Testis (tissue), 3 donors: ENCODE measurements around the gene SLC36A1. TPM values are rescaled to one million over a fixed set of nuclear protein-coding genes. Genes with fewer than 3 reads are reported as not detected.

Experiments used
- DNase-seq: peaks from one replicate; pipeline ENCODE4 v3.0.0-alpha.2; 2019
- H3K27ac ChIP-seq, 2 donors: fragments of 200-600 bp; sonication (generic); one replicate each; pipeline ENCODE4 v1.5.1; 2019
- H3K27me3 ChIP-seq: fragments of 200-600 bp; sonication (generic); one replicate; pipeline ENCODE4 v1.5.1; 2019
- H3K36me3 ChIP-seq: fragments of 200-600 bp; sonication (generic); one replicate; pipeline ENCODE4 v1.5.1; 2017; ENCODE audit warnings: low read depth; ENCODE audit errors: missing control alignments
- H3K4me1 ChIP-seq: fragments of 200-600 bp; sonication (generic); one replicate; pipeline ENCODE4 v1.5.1; 2019
- H3K4me3 ChIP-seq, 2 donors: fragments of 200-600 bp; sonication (generic); one replicate each; pipeline ENCODE4 v1.5.1; 2017 to 2019
- H3K9me3 ChIP-seq: fragments of 200-600 bp; sonication (generic); one replicate; pipeline ENCODE4 v1.5.1; 2017
- POLR2A ChIP-seq: fragments of 450-650 bp; IDR thresholded peaks from one replicate; pipeline ENCODE4 v1.6.1; 2017; ENCODE audit warnings: antibody characterized with exemption, mild to moderate bottlenecking, moderate library complexity
- WGBS, 2 donors: methylation state at CpG; one replicate each; pipeline ENCODE4 v1.1.5; 2018; 5-methylcytosine and 5-hydroxymethylcytosine counted together
- intact Hi-C: fragments of 100-400 bp; cut with DNase I; formaldehyde crosslinking; loops from one replicate; pipeline ENCODE4 v1.15.1; 2023; ENCODE audit warnings: low total_unique reads
- polyA plus RNA-seq: library from polyadenylated mRNA; stranded (reverse); fragments of 350-450 nt; fragmentation: Illumina TruSeq; extraction: RNeasy Lipid Tissue Mini Kit (QIAGEN cat#74804); gene quantifications from one replicate; pipeline ENCODE4 v1.2.3, GENCODE V29; 2014; ENCODE audit warnings: low read depth, low replicate concordance; ENCODE audit not compliant: insufficient read depth
- total RNA-seq, 2 donors: library from RNA; depleted of rRNA; stranded (reverse); fragments of >200 nt; gene quantifications; one replicate each; pipeline ENCODE4 v1.2.3, GENCODE V29; 2016
- TF ChIP-seq, protein P1 (sequence below), 3 experiments: fragments of 450-650 bp in 2 of 3; fragments of 200-600 bp in 1 of 3; sonication (generic) in 1 of 3; IDR thresholded peaks; one replicate each; pipeline ENCODE4 v1.5.1; 2016 to 2019; ENCODE audit warnings: antibody characterized with exemption in 3 of 3, mild to moderate bottlenecking in 2 of 3, moderate library complexity in 1 of 3

SLC36A1 gene
- total and polyA plus RNA-seq, 3 donors from 2014 or later = 31.2 to 33.4 (median 31.3) TPM

DNA sequence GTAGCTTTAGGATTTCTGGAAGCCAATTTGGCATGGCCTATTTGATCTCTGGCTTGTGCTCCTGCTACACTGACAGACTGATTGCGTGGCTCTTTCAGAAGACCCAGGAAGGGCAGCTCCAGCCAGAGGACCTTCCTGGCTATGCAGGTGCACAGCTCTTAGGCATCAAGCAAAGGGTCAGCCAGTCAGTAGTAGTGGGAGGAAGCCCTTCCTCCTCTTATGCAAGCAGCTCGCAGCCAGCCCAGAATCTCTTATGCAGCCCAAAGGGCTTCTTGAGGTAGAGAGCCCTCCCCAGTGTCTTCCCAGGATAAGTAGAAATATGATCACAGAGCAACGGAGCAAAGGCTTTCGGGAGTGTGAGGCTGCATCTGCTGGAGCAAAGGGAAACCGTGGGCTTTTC, 43.2 kb downstream of the SLC36A1 start:
- no peak for DNase-seq
- intact Hi-C loops = no loop called here
- H3K4me3 ChIP-seq = no peak overlapping the region
- 73 to 87% methylated on average over 5 of the region's 5 CpGs for WGBS, 2 donors
- H3K36me3 ChIP-seq = no peaks in the 10 kb centered on the region
- no peak for TF ChIP-seq POLR2A
- TF ChIP-seq, protein P1, sequence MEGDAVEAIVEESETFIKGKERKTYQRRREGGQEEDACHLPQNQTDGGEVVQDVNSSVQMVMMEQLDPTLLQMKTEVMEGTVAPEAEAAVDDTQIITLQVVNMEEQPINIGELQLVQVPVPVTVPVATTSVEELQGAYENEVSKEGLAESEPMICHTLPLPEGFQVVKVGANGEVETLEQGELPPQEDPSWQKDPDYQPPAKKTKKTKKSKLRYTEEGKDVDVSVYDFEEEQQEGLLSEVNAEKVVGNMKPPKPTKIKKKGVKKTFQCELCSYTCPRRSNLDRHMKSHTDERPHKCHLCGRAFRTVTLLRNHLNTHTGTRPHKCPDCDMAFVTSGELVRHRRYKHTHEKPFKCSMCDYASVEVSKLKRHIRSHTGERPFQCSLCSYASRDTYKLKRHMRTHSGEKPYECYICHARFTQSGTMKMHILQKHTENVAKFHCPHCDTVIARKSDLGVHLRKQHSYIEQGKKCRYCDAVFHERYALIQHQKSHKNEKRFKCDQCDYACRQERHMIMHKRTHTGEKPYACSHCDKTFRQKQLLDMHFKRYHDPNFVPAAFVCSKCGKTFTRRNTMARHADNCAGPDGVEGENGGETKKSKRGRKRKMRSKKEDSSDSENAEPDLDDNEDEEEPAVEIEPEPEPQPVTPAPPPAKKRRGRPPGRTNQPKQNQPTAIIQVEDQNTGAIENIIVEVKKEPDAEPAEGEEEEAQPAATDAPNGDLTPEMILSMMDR (IDR thresholded peaks at IDR 0.05) = no peak
- no peak overlapping the region for H3K27ac ChIP-seq
- no peaks in the 10 kb centered on the region for H3K4me1 ChIP-seq
- H3K9me3 ChIP-seq = no peaks in the 10 kb centered on the region
- no peaks in the 10 kb centered on the region for H3K27me3 ChIP-seq

GRCh38 chr5:151491062-151491461, 43.7 kb downstream of the SLC36A1 start:
- WGBS, 2 donors = 80 to 90% methylated on average over 4 of the region's 4 CpGs
- intact Hi-C loops = no loop called here
- Histone ChIP-seq H3K4me1 (no peaks in the 10 kb centered on the region), H3K27me3 (no peaks in the 10 kb centered on the region), H3K4me3 (no peak overlapping the region), H3K9me3 (no peaks in the 10 kb centered on the region), H3K27ac (no peak overlapping the region), H3K36me3 (no peaks in the 10 kb centered on the region)
- TF ChIP-seq POLR2A = no peak
- TF ChIP-seq, protein P1 (IDR thresholded peaks at IDR 0.05) = no peak
- no peak for DNase-seq

DNA sequence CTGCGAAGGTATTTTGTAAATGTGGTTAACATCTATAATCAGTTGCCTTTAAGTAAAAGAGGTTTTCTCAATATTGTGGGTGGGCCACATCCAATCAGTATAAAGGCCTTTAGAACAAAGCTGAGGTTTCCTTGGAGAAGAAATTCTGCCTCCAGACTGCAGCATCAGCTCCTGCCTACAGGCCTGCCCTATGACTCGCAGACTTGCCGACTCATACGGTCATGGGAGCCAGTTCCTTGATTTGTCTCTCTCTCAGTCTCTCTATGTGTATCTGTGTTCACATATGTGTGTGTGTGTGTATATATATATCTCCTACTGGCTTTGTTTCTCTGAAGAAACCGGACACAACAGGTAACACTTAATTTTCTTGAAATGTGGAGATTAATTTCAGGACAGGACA, 45.3 kb downstream of the SLC36A1 start:
- no peak overlapping the region for H3K4me3 ChIP-seq
- H3K27me3 ChIP-seq = no peaks in the 10 kb centered on the region
- H3K27ac ChIP-seq = no peak overlapping the region
- no peak for DNase-seq
- H3K9me3 ChIP-seq = no peaks in the 10 kb centered on the region
- H3K36me3 ChIP-seq = no peaks in the 10 kb centered on the region
- intact Hi-C loops = no loop called here
- TF ChIP-seq, protein P1 (IDR thresholded peaks at IDR 0.05) = no peak
- no peak for TF ChIP-seq POLR2A
- no peaks in the 10 kb centered on the region for H3K4me1 ChIP-seq
- WGBS, 2 donors = 88 to 93% methylated on average over 5 of the region's 5 CpGs

DNA sequence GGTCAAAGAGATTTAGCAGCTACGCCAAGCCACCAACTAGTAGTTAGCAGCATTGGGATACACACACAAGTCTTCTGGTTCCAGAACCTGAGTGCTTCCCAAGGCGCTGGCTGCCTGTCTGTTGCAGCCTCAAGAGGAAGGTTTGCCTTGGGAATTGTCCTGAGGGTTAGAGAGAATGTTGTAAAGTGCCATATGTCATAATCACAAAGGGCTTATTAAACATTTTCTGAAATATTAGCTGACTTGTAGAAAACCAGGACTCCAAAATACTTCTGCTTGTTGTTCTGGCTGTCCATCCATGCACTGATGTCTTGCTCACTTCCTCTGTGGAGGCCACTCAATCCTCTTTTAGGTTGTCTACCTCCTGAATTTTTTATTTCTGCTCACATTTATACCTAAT, 46.3 kb downstream of the SLC36A1 start:
- no peak for DNase-seq
- no peak for TF ChIP-seq POLR2A
- TF ChIP-seq, protein P1 (IDR thresholded peaks at IDR 0.05) = no peak
- 92 to 100% methylated on average over 2 of the region's 2 CpGs for WGBS, 2 donors
- H3K27me3 ChIP-seq = no peaks in the 10 kb centered on the region
- intact Hi-C loops = no loop called here
- no peaks in the 10 kb centered on the region for H3K4me1 ChIP-seq
- H3K27ac ChIP-seq = no peak overlapping the region
- no peak overlapping the region for H3K4me3 ChIP-seq
- no peaks in the 10 kb centered on the region for H3K9me3 ChIP-seq
- no peaks in the 10 kb centered on the region for H3K36me3 ChIP-seq

GRCh38 chr5:151495320-151495719, 47.9 kb downstream of the SLC36A1 start:
- no peak for DNase-seq
- intact Hi-C loops = no loop called here

More at GRCh38 chr5:151495320-151495719, 47.9 kb downstream of the SLC36A1 start:
- WGBS, 2 donors = 95 to 100% methylated on average over 2 of the region's 2 CpGs
- Histone ChIP-seq H3K27ac (no peak overlapping the region), H3K4me3 (no peak overlapping the region), H3K27me3 (no peaks in the 10 kb centered on the region), H3K9me3 (no peaks in the 10 kb centered on the region), H3K4me1 (no peaks in the 10 kb centered on the region), H3K36me3 (no peaks in the 10 kb centered on the region)
- TF ChIP-seq POLR2A = no peak
